ENCODE results near the gene MMADHC. TPM values are rescaled to one million over a fixed set of nuclear protein-coding genes. Genes with fewer than 3 reads are reported as not detected.

Gene MMADHC
- total and polyA plus RNA-seq, 9 of the 15 experiments (the other 6 are each of a cell fraction or from before 2014, with no cell fraction given), result 187 to 850 (median 271) TPM

- in situ Hi-C loops (cut with MboI), result loop anchor here (25.0 kb wide), 1 partner anchor 884 kb away; the partner anchor contains the start of gene RND3
Measured at GRCh38 chr2:149603248-149603647, 15.7 kb upstream of the MMADHC start.

GRCh38 chr2:149601141-149601796 lies 13.7 kb upstream of the MMADHC start:
- no peak for DNase-seq (ENCODE audit: extremely low read depth in 1 of 4, low spot score in 3 of 4)
- H3K9me1 ChIP-seq (ENCODE audit: control insufficient read depth, insufficient read depth, low read length), result no peaks in the 10 kb centered on the region
- no peak overlapping the region for H3K4me3 ChIP-seq
- H3K9me3 ChIP-seq (replicated peaks; ENCODE audit: control insufficient read depth, insufficient read depth, low read depth, low read length), result no peaks in the 10 kb centered on the region
- intact Hi-C loops (cut with micrococcal nuclease), result no loop called here
- 0 out of 2 replicates have a peak, but pooled peaks have one; percentile 52 for TF ChIP-seq TRIM28 (IDR thresholded peaks at IDR 0.05)
- no peak for TF ChIP-seq ARNT (IDR thresholded peaks at IDR 0.05)
- TF ChIP-seq CBX3 (IDR thresholded peaks at IDR 0.05; ENCODE audit: borderline replicate concordance in 1 of 2, low read length in 2 of 2), result peak in 1 of 2 experiments; percentile 62; a peak in 1 of 3 replicates
- TF ChIP-seq CBFA2T2 (conservative IDR thresholded peaks at IDR 0.05), result no peak
- 0 out of 2 replicates have a peak, but pooled peaks have one; percentile 33 for TF ChIP-seq CBX5 (IDR thresholded peaks at IDR 0.05; ENCODE audit: borderline replicate concordance, low read depth)
- H3K4me2 ChIP-seq (ENCODE audit: insufficient read depth, low read length), result no peak overlapping the region
- WGBS (ENCODE audit: insufficient coverage, low coverage, missing lambda C conversion rate), result 0% methylated on average over 3 of the region's 3 CpGs
- no peaks in the 10 kb centered on the region for H3K4me1 ChIP-seq (replicated peaks in 1 of 2; ENCODE audit: control insufficient read depth in 2 of 2, insufficient read depth in 2 of 2, low read length in 2 of 2)
- in situ Hi-C loops (cut with MboI), result loop anchor here (25.0 kb wide), 1 partner anchor 886 kb away; the partner anchor contains the start of gene RND3
- H3K9ac ChIP-seq (ENCODE audit: insufficient read depth in 1 of 2, low read depth in 2 of 2, low read length in 2 of 2), result no peak overlapping the region
- no peaks in the 10 kb centered on the region for H3K79me2 ChIP-seq (ENCODE audit: control insufficient read depth, insufficient read depth, low read length)
- no peak overlapping the region for H3K27ac ChIP-seq (ENCODE audit: extremely low read depth, low read depth, low read length)
- H3K27me3 ChIP-seq (ENCODE audit: control insufficient read depth in 2 of 2, insufficient read depth in 2 of 2, low read length in 2 of 2), result no peaks in the 10 kb centered on the region; a peak in 1 of 5 replicates
- ChIA-PET POLR2A (no interaction called here), CTCF (ENCODE audit: low intra/inter-chr PET ratio) (no interaction called here)
- no peaks in the 10 kb centered on the region for H3K36me3 ChIP-seq (ENCODE audit: control insufficient read depth, insufficient read depth, low read length)
- FAIRE-seq, result no peak
- H2AFZ ChIP-seq (ENCODE audit: low read depth, low read length), result no peak overlapping the region
- BruUV-seq (replicated peaks), result no TSS peak
- H4K20me1 ChIP-seq (replicated peaks; ENCODE audit: control insufficient read depth, insufficient read depth, low read length), result no peaks in the 10 kb centered on the region
- ATAC-seq, result no peak

More at GRCh38 chr2:149603248-149603647, 15.7 kb upstream of the MMADHC start:
- ChIA-PET CTCF (ENCODE audit: low intra/inter-chr PET ratio) (no interaction called here), POLR2A (no interaction called here)
- WGBS (ENCODE audit: insufficient coverage, low coverage, missing lambda C conversion rate), result 0% methylated on average over 4 of the region's 4 CpGs
- no peak for TF ChIP-seq ZFX (CRISPR knock-in tag; IDR thresholded peaks at IDR 0.05)
- TF ChIP-seq NR2C2 (CRISPR knock-in tag; IDR thresholded peaks at IDR 0.05), result no peak
- no peak for TF ChIP-seq NR2C2 (tag; IDR thresholded peaks at IDR 0.05)
- no peak for TF ChIP-seq ZNF282 (CRISPR knock-in tag; IDR thresholded peaks at IDR 0.05)
- TF ChIP-seq ZBTB8A (IDR thresholded peaks at IDR 0.05; ENCODE audit: partially characterized antibody), result no peak
- TF ChIP-seq LCOR (CRISPR knock-in tag; IDR thresholded peaks at IDR 0.05), result no peak
- ATAC-seq (no peak), DNase-seq (ENCODE audit: extremely low read depth in 1 of 4, low spot score in 3 of 4) (no peak), FAIRE-seq (no peak)
- BruUV-seq (replicated peaks), result no TSS peak
- H3K27ac ChIP-seq (ENCODE audit: extremely low read depth, low read depth, low read length), result no peak overlapping the region
- no peak overlapping the region for H3K4me2 ChIP-seq (ENCODE audit: insufficient read depth, low read length)
- no peak overlapping the region for H3K4me3 ChIP-seq
- H3K9me3 ChIP-seq (replicated peaks; ENCODE audit: control insufficient read depth, insufficient read depth, low read depth, low read length), result no peaks in the 10 kb centered on the region
- H3K27me3 ChIP-seq (ENCODE audit: control insufficient read depth in 2 of 2, insufficient read depth in 2 of 2, low read length in 2 of 2), result no peaks in the 10 kb centered on the region
- no peaks in the 10 kb centered on the region for H4K20me1 ChIP-seq (replicated peaks; ENCODE audit: control insufficient read depth, insufficient read depth, low read length)
- H3K79me2 ChIP-seq (ENCODE audit: control insufficient read depth, insufficient read depth, low read length), result no peaks in the 10 kb centered on the region
- no peaks in the 10 kb centered on the region for H3K4me1 ChIP-seq (replicated peaks in 1 of 2; ENCODE audit: control insufficient read depth in 2 of 2, insufficient read depth in 2 of 2, low read length in 2 of 2)
- H3K9ac ChIP-seq (ENCODE audit: insufficient read depth in 1 of 2, low read depth in 2 of 2, low read length in 2 of 2), result no peak overlapping the region
- no peak overlapping the region for H2AFZ ChIP-seq (ENCODE audit: low read depth, low read length)
- no peaks in the 10 kb centered on the region for H3K9me1 ChIP-seq (ENCODE audit: control insufficient read depth, insufficient read depth, low read length)
- no peaks in the 10 kb centered on the region for H3K36me3 ChIP-seq (ENCODE audit: control insufficient read depth, insufficient read depth, low read length)
- intact Hi-C loops (cut with micrococcal nuclease), result no loop called here

All from K562 (cell line).